Esophagus muscularis mucosa (tissue), 3 donors: ENCODE measurements around the gene ZNF341.

Experiments used
- CTCF ChIP-seq, 3 experiments: fragments of 200-600 bp in 2 of 3; fragments of 450-650 bp in 1 of 3; sonication (generic) in 2 of 3; IDR thresholded peaks; one replicate each; pipeline ENCODE4 v1.5.1; 2017 to 2019; ENCODE audit warnings: antibody characterized with exemption in 3 of 3, mild to moderate bottlenecking in 2 of 3, moderate library complexity in 1 of 3
- POLR2A ChIP-seq: fragments of 450-650 bp; IDR thresholded peaks from one replicate; pipeline ENCODE4 v1.6.1; 2017; ENCODE audit warnings: antibody characterized with exemption, moderate library complexity, mild to moderate bottlenecking, low read depth
- POLR2AphosphoS5 ChIP-seq, 2 donors: sonication (generic); formaldehyde crosslinking; IDR thresholded peaks; one replicate each; pipeline ENCODE4 v1.6.1; 2017; ENCODE audit warnings: antibody characterized with exemption in 2 of 2

- TF ChIP-seq POLR2AphosphoS5 (IDR thresholded peaks at IDR 0.05) (no peak), POLR2A (no peak), CTCF (IDR thresholded peaks at IDR 0.05) (no peak)
Observed at GRCh38 chr20:33830371-33830770, 98.6 kb downstream of the ZNF341 start.
